A549 (cell line): ENCODE measurements around the gene PAPSS2. TPM values are rescaled to one million over a fixed set of nuclear protein-coding genes. Genes with fewer than 3 reads are reported as not detected.
"Not testable (repeated sequence)": the region's sequence is repeated elsewhere in the genome, so short reads cannot be mapped to it uniquely, and the experiment has no call there.

Experiments
- ATAC-seq, 2 experiments: fragments of 200-7000 bp in 1 of 2; fragments of >200 bp in 1 of 2; cut with Nextera tagmentation in 1 of 2; cut with Tn5 transposase in 1 of 2; 3 replicates each; pipeline versions ENCODE4 v1.8.0 to v1.9.1; 2018 to 2020; ENCODE audit warnings: mild to moderate bottlenecking in 1 of 2, moderate library complexity in 1 of 2
- CTCF ChIA-PET: fragments of 300-600 bp; sonication (Branson Sonifier 250); formaldehyde crosslinking; extraction: SDS; loops from one replicate; lab custom pipeline; 2021; ENCODE audit warnings: antibody characterized with exemption, inconsistent platforms; lab: Yijun Ruan, JAX
- POLR2A ChIA-PET: fragments of 350-600 bp; formaldehyde crosslinking; extraction: SDS; loops from one replicate; lab custom pipeline; 2021; ENCODE audit warnings: antibody characterized with exemption, inconsistent platforms; lab: Yijun Ruan, JAX
- DNase-seq, 2 experiments: peaks; one replicate each; pipeline versions ENCODE4 v3.0.0 to v3.0.0-alpha.2; 2011 to 2016; ENCODE audit warnings: low read depth in 1 of 2, low spot score in 1 of 2
- FAIRE-seq: peaks from 2 replicates; lab custom pipeline; 2011; peaks lifted over from hg19 to GRCh38; lab: Jason Lieb, UNC
- H3K27ac ChIP-seq, 2 experiments: fragments of >200 bp; sonication (Bioruptor Twin); formaldehyde crosslinking; 3 replicates each; pipeline ENCODE4 v1.5.1; 2016 to 2017
- H3K4me1 ChIP-seq: fragments of >200 bp; sonication (Bioruptor Twin); formaldehyde crosslinking; 3 replicates; pipeline ENCODE4 v1.6.1; 2016
- H3K4me2 ChIP-seq: fragments of >200 bp; sonication (Bioruptor Twin); formaldehyde crosslinking; 3 replicates; pipeline ENCODE4 v1.6.1; 2016
- H3K4me3 ChIP-seq: fragments of >200 bp; sonication (Bioruptor Twin); formaldehyde crosslinking; 3 replicates; pipeline ENCODE4 v1.5.1; 2016
- H3K9me3 ChIP-seq: fragments of >200 bp; sonication (Bioruptor Twin); formaldehyde crosslinking; 3 replicates; pipeline ENCODE4 v1.6.1; 2016
- CEBPB ChIP-seq, 2 experiments: fragments of >200 bp in 1 of 2; sonication (Bioruptor Twin) in 1 of 2; formaldehyde crosslinking in 1 of 2; IDR thresholded peaks; 2 replicates each; pipeline ENCODE4 v1.6.1; 2012 to 2016
- E2F6 ChIP-seq: IDR thresholded peaks from 2 replicates; pipeline ENCODE4 v1.6.1; 2012; ENCODE audit warnings: low read depth, borderline replicate concordance
- ELK1 ChIP-seq: fragments of 150-350 bp; IDR thresholded peaks from 2 replicates; pipeline ENCODE4 v1.6.1; 2014; ENCODE audit warnings: low read depth, mild to moderate bottlenecking, low read length
- EP300 ChIP-seq, 2 experiments: fragments of >200 bp; sonication (Bioruptor Twin); formaldehyde crosslinking; IDR thresholded peaks; 2 replicates in 1 of 2; 3 replicates in 1 of 2; pipeline ENCODE4 v1.6.1; 2016 to 2017
- FOXS1 ChIP-seq: fragments of 250-450 bp; sonication (Bioruptor Pico); IDR thresholded peaks from 2 replicates; pipeline ENCODE4 v1.5.0; 2020; ENCODE audit warnings: mild to moderate bottlenecking, moderate library complexity
- GATA3 ChIP-seq: IDR thresholded peaks from 2 replicates; pipeline ENCODE4 v1.6.1; 2012; ENCODE audit warnings: borderline replicate concordance
- HDAC2 ChIP-seq: fragments of 200-600 bp; sonication (generic); IDR thresholded peaks from 2 replicates; pipeline ENCODE4 v1.6.1; 2016
- HES2 ChIP-seq: fragments of >200 bp; sonication (Bioruptor Twin); formaldehyde crosslinking; IDR thresholded peaks from 2 replicates; pipeline ENCODE4 v1.6.1; 2016
- HEYL ChIP-seq: fragments of 250-450 bp; sonication (Bioruptor Pico); IDR thresholded peaks from 2 replicates; pipeline ENCODE4 v1.8.0; 2021; ENCODE audit warnings: mild to moderate bottlenecking, moderate library complexity
- JUN ChIP-seq, 2 experiments: fragments of >200 bp; sonication (Bioruptor Twin); formaldehyde crosslinking; IDR thresholded peaks; 2 replicates in 1 of 2; 3 replicates in 1 of 2; pipeline ENCODE4 v1.6.1; 2016 to 2017
- KDM1A ChIP-seq: fragments of 200-600 bp; sonication (generic); IDR thresholded peaks from 2 replicates; pipeline ENCODE4 v1.6.1; 2016; ENCODE audit warnings: low read depth, mild to moderate bottlenecking
- MAFK ChIP-seq: fragments of 450-650 bp; IDR thresholded peaks from 2 replicates; pipeline ENCODE4 v1.6.1; 2014; ENCODE audit not compliant: partially characterized antibody
- NFE2L2 ChIP-seq: fragments of 150-350 bp; conservative IDR thresholded peaks from 2 replicates; pipeline ENCODE4 v1.6.1; 2014; ENCODE audit warnings: low read length
- PHF8 ChIP-seq: fragments of 200-600 bp; sonication (generic); IDR thresholded peaks from 2 replicates; pipeline ENCODE4 v1.6.1; 2016; ENCODE audit warnings: low read depth, mild to moderate bottlenecking, antibody characterized with exemption, moderate library complexity, borderline replicate concordance
- POLR2A ChIP-seq: IDR thresholded peaks from 2 replicates; pipeline ENCODE4 v1.6.1; 2012; ENCODE audit warnings: mild to moderate bottlenecking, low read length
- RARB ChIP-seq: fragments of 250-450 bp; sonication (Bioruptor Pico); IDR thresholded peaks from 2 replicates; pipeline ENCODE4 v1.8.0; 2021; ENCODE audit warnings: mild to moderate bottlenecking, moderate library complexity
- ZFP36 ChIP-seq: fragments of 450-650 bp; IDR thresholded peaks from 2 replicates; pipeline ENCODE4 v1.6.1; 2014; ENCODE audit warnings: borderline replicate concordance; ENCODE audit not compliant: partially characterized antibody
- ZNF302 ChIP-seq: fragments of 250-450 bp; sonication (Bioruptor Pico); IDR thresholded peaks from 2 replicates; pipeline ENCODE4 v1.9.0; 2021; ENCODE audit warnings: inconsistent platforms, mild to moderate bottlenecking, moderate library complexity
- WGBS: methylation state at CpG from one replicate; pipeline ENCODE4 v1.1.6; 2017; ENCODE audit errors: missing lambda C conversion rate; 5-methylcytosine and 5-hydroxymethylcytosine counted together
- polyA plus RNA-seq, 4 experiments: library from polyadenylated mRNA; depleted of rRNA in 3 of 4; stranded (reverse); fragments of >200 nt; fragmentation: RNase III in 1 of 4; extraction: RNeasy Plus Mini Kit Qiagen cat#74134 plus additional on column Dnase treatment in 1 of 4; gene quantifications; 2 replicates in 3 of 4; 3 replicates in 1 of 4; pipeline ENCODE4 v1.2.3, GENCODE V29; 2011 to 2017
- TF ChIP-seq, protein P1 (sequence below): fragments of 250-450 bp; sonication (Bioruptor Pico); IDR thresholded peaks from 2 replicates; pipeline ENCODE4 v1.5.0; 2020; ENCODE audit warnings: low read depth, mild to moderate bottlenecking, moderate library complexity
- TF ChIP-seq, protein P2 (sequence below): fragments of 200-600 bp; sonication (generic); IDR thresholded peaks from 2 replicates; pipeline ENCODE4 v1.6.1; 2016; ENCODE audit warnings: antibody characterized with exemption, mild to moderate bottlenecking, moderate library complexity

PAPSS2 gene
- polyA plus RNA-seq, 2 of the 4 experiments (the other 2 are of a cell fraction): 27.7 to 29.0 TPM

DNA sequence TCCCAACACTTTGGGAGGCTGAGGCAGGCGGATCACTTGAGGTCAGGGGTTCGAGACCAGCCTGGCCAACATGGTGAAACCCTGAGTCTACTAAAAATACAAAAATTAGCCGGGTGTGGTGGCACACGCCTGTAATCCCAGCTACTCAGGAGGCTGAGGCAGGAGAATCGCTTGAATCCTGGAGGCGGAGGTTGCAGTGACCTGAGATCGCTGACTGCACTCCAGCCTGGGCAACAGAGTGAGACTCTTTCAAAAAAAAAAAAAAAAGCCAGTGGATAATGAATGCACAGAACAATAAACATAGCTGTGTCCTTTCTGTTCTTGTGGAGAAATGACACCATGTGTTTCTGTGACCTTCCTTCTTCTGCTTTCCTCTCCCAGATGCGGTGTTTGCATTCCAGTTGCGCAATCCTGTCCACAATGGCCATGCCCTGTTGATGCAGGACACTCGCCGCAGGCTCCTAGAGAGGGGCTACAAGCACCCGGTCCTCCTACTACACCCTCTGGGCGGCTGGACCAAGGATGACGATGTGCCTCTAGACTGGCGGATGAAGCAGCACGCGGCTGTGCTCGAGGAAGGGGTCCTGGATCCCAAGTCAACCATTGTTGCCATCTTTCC, 83.4 kb downstream of the PAPSS2 start:
- POLR2A ChIA-PET, H3K27ac ChIP-seq, FAIRE-seq, H3K4me2 ChIP-seq, ATAC-seq, H3K9me3 ChIP-seq, DNase-seq, H3K4me3 ChIP-seq: not testable (repeated sequence)
- WGBS: 89% methylated on average over 18 of the region's 18 CpGs
- CTCF ChIA-PET: interaction anchor here (0.7 to 3.6 kb wide), 4 partner anchors 9 to 1254 kb away, joined by 3 to 19 read pairs (median 5); no protein-coding TSS in a partner anchor
- peaks cover 12% of the 10 kb centered on the region; the same call in 2 of the 3 replicates for H3K4me1 ChIP-seq
- TF ChIP-seq CEBPB (IDR thresholded peaks at IDR 0.05): peak; percentile 76 to 87; a peak in 3 of 4 replicates

GRCh38 chr10:87744606-87745005, 84.9 kb downstream of the PAPSS2 start:
- H3K4me3 ChIP-seq: no peak overlapping the region
- H3K4me2 ChIP-seq: no peak overlapping the region
- TF ChIP-seq, protein P1, sequence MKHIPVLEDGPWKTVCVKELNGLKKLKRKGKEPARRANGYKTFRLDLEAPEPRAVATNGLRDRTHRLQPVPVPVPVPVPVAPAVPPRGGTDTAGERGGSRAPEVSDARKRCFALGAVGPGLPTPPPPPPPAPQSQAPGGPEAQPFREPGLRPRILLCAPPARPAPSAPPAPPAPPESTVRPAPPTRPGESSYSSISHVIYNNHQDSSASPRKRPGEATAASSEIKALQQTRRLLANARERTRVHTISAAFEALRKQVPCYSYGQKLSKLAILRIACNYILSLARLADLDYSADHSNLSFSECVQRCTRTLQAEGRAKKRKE: no peak
- TF ChIP-seq PHF8 (no peak), E2F6 (no peak), POLR2A (no peak), HEYL (CRISPR knock-in tag) (no peak), GATA3 (no peak), ZFP36 (no peak), ELK1 (no peak), HES2 (no peak), FOXS1 (CRISPR knock-in tag) (no peak), ZNF302 (no peak), EP300 (IDR thresholded peaks at IDR 0.05) (no peak), RARB (CRISPR knock-in tag) (no peak), HDAC2 (no peak), JUN (IDR thresholded peaks at IDR 0.05) (no peak), NFE2L2 (no peak), KDM1A (no peak), MAFK (no peak)
- TF ChIP-seq, protein P2, sequence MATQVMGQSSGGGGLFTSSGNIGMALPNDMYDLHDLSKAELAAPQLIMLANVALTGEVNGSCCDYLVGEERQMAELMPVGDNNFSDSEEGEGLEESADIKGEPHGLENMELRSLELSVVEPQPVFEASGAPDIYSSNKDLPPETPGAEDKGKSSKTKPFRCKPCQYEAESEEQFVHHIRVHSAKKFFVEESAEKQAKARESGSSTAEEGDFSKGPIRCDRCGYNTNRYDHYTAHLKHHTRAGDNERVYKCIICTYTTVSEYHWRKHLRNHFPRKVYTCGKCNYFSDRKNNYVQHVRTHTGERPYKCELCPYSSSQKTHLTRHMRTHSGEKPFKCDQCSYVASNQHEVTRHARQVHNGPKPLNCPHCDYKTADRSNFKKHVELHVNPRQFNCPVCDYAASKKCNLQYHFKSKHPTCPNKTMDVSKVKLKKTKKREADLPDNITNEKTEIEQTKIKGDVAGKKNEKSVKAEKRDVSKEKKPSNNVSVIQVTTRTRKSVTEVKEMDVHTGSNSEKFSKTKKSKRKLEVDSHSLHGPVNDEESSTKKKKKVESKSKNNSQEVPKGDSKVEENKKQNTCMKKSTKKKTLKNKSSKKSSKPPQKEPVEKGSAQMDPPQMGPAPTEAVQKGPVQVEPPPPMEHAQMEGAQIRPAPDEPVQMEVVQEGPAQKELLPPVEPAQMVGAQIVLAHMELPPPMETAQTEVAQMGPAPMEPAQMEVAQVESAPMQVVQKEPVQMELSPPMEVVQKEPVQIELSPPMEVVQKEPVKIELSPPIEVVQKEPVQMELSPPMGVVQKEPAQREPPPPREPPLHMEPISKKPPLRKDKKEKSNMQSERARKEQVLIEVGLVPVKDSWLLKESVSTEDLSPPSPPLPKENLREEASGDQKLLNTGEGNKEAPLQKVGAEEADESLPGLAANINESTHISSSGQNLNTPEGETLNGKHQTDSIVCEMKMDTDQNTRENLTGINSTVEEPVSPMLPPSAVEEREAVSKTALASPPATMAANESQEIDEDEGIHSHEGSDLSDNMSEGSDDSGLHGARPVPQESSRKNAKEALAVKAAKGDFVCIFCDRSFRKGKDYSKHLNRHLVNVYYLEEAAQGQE: no peak
- no peak for FAIRE-seq
- no peaks in the 10 kb centered on the region for H3K9me3 ChIP-seq
- H3K27ac ChIP-seq: no peak overlapping the region
- no peak for ATAC-seq
- peaks cover 12% of the 10 kb centered on the region; the same call in 2 of the 3 replicates for H3K4me1 ChIP-seq
- POLR2A ChIA-PET: no interaction called here
- CTCF ChIA-PET: interaction anchor here (0.9 to 3.6 kb wide), 4 partner anchors 10 to 211 kb away, joined by 3 to 19 read pairs (median 6); no protein-coding TSS in a partner anchor
- WGBS: 86% methylated on average over 2 of the region's 2 CpGs
- no peak for DNase-seq
